OCI-LY1 (cell line): ENCODE measurements around the gene KIAA0232.
A peak's percentile ranks its signal among the peaks of the same experiment; 100 is the strongest.

Source experiments
- H2AFZ ChIP-seq: fragments of 200-600 bp; sonication (generic), shearing (Covaris generic); 2 replicates; pipeline ENCODE4 v1.6.0; 2014; ENCODE audit warnings: antibody characterized with exemption, mild to moderate bottlenecking, low read length
- H3F3A ChIP-seq: fragments of 200-600 bp; sonication (generic), shearing (Covaris generic); 2 replicates; pipeline ENCODE4 v1.6.0; 2014; ENCODE audit warnings: mild to moderate bottlenecking, antibody characterized with exemption, low read length, moderate library complexity; ENCODE audit not compliant: insufficient read depth
- H3K27ac ChIP-seq: fragments of 200-600 bp; sonication (generic); 2 replicates; pipeline ENCODE4 v1.5.1; 2014; ENCODE audit warnings: low read length, mixed run types, mild to moderate bottlenecking, low read depth; ENCODE audit not compliant: poor library complexity, severe bottlenecking
- H3K27me3 ChIP-seq: fragments of 200-600 bp; sonication (generic); 2 replicates; pipeline ENCODE4 v1.6.0; 2014; ENCODE audit warnings: antibody characterized with exemption, mild to moderate bottlenecking, low read length, moderate library complexity; ENCODE audit not compliant: insufficient read depth
- H3K36me3 ChIP-seq: fragments of 200-600 bp; sonication (generic); 2 replicates; pipeline ENCODE4 v1.6.1; 2014; ENCODE audit warnings: mild to moderate bottlenecking, antibody characterized with exemption, low read length, moderate library complexity, mixed read lengths; ENCODE audit not compliant: insufficient read depth
- H3K4me1 ChIP-seq: fragments of 200-600 bp; sonication (generic); 2 replicates; pipeline ENCODE4 v1.5.1; 2014; ENCODE audit warnings: mild to moderate bottlenecking, low read length, moderate library complexity; ENCODE audit not compliant: insufficient read depth, severe bottlenecking
- H3K4me2 ChIP-seq: fragments of 200-600 bp; sonication (generic), shearing (Covaris generic); 2 replicates; pipeline ENCODE4 v1.6.1; 2014; ENCODE audit warnings: low read length
- H3K4me3 ChIP-seq: fragments of 200-600 bp; sonication (generic); 2 replicates; pipeline ENCODE4 v1.5.1; 2014; ENCODE audit warnings: low read length, low read depth, mild to moderate bottlenecking, mixed read lengths; ENCODE audit not compliant: poor library complexity, severe bottlenecking
- H3K79me2 ChIP-seq: fragments of 200-600 bp; shearing (Covaris generic); 2 replicates; pipeline ENCODE4 v1.6.1; 2016; ENCODE audit warnings: mixed run types, low read length, mixed read lengths; ENCODE audit not compliant: insufficient read depth
- H3K9ac ChIP-seq: fragments of 200-600 bp; sonication (generic), shearing (Covaris generic); 2 replicates; pipeline ENCODE4 v1.6.1; 2014; ENCODE audit warnings: mild to moderate bottlenecking, low read length, mixed read lengths
- H3K9me2 ChIP-seq: fragments of 200-600 bp; sonication (generic), shearing (Covaris generic); 2 replicates; pipeline ENCODE4 v1.6.1; 2014; ENCODE audit warnings: low read depth, mild to moderate bottlenecking, low read length, mixed read lengths
- H3K9me3 ChIP-seq: fragments of 200-600 bp; shearing (Covaris generic); 2 replicates; pipeline ENCODE4 v1.6.1; 2014; ENCODE audit warnings: low read length, mixed read lengths
- H4K20me1 ChIP-seq: fragments of 200-600 bp; sonication (generic), shearing (Covaris generic); 2 replicates; pipeline ENCODE4 v1.6.0; 2016; ENCODE audit warnings: mild to moderate bottlenecking, low read length; ENCODE audit not compliant: insufficient read depth
- EZH2 ChIP-seq: fragments of 200-600 bp; sonication (generic), shearing (Covaris generic); IDR thresholded peaks from 2 replicates; pipeline ENCODE4 v1.8.0; 2017; ENCODE audit warnings: borderline replicate concordance, mixed run types, mild to moderate bottlenecking, antibody characterized with exemption, low read length, moderate library complexity, mixed read lengths
- TF ChIP-seq, protein P1 (sequence below): fragments of 200-600 bp; sonication (generic), shearing (Covaris generic); IDR thresholded peaks from 2 replicates; pipeline ENCODE4 v1.5.1; 2017; ENCODE audit warnings: mild to moderate bottlenecking, antibody characterized with exemption, low read length, moderate library complexity, mixed read lengths

KIAA0232 gene

DNA sequence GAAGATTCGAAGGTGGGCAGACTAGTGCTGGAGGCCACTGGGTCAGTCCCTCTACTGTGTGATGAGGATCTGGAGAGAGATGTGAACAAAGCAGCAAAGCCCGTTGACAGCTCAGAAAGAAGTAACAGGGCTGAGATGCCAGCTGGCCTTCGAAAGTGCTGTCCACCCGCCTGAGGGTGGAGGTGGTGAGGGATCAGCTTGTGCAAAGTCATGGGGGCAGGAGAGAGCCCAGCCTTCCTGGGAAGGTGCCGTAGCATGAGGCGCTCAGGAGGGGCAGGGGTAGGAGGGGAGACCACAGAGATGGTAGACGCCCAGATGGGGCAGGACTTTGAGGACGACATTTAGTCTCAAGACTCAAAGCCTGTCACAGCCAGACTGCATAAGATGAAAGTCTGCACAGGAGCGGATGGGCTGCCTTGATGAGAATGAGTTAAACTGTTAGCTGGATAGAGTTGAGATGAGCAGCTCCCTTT, 146.8 kb downstream of the KIAA0232 start:
- no peaks in the 10 kb centered on the region for H4K20me1 ChIP-seq
- TF ChIP-seq, protein P1, sequence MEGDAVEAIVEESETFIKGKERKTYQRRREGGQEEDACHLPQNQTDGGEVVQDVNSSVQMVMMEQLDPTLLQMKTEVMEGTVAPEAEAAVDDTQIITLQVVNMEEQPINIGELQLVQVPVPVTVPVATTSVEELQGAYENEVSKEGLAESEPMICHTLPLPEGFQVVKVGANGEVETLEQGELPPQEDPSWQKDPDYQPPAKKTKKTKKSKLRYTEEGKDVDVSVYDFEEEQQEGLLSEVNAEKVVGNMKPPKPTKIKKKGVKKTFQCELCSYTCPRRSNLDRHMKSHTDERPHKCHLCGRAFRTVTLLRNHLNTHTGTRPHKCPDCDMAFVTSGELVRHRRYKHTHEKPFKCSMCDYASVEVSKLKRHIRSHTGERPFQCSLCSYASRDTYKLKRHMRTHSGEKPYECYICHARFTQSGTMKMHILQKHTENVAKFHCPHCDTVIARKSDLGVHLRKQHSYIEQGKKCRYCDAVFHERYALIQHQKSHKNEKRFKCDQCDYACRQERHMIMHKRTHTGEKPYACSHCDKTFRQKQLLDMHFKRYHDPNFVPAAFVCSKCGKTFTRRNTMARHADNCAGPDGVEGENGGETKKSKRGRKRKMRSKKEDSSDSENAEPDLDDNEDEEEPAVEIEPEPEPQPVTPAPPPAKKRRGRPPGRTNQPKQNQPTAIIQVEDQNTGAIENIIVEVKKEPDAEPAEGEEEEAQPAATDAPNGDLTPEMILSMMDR, result no peak
- no peak for TF ChIP-seq EZH2
- H3K9me2 ChIP-seq, result no peaks in the 10 kb centered on the region
- H3K27me3 ChIP-seq, result no peaks in the 10 kb centered on the region
- H3K9ac ChIP-seq, result no peak overlapping the region
- peaks cover 4% of the 10 kb centered on the region for H3K36me3 ChIP-seq
- H3F3A ChIP-seq, result no peaks in the 10 kb centered on the region
- H3K9me3 ChIP-seq, result no peaks in the 10 kb centered on the region
- no peak overlapping the region for H3K4me3 ChIP-seq
- H3K79me2 ChIP-seq, result no peaks in the 10 kb centered on the region
- no peak overlapping the region for H3K27ac ChIP-seq
- H2AFZ ChIP-seq, result no peak overlapping the region
- H3K4me1 ChIP-seq, result peaks cover 30% of the 10 kb centered on the region
- peak overlapping the region; percentile 29; the same call in 1 of the 2 replicates for H3K4me2 ChIP-seq

DNA sequence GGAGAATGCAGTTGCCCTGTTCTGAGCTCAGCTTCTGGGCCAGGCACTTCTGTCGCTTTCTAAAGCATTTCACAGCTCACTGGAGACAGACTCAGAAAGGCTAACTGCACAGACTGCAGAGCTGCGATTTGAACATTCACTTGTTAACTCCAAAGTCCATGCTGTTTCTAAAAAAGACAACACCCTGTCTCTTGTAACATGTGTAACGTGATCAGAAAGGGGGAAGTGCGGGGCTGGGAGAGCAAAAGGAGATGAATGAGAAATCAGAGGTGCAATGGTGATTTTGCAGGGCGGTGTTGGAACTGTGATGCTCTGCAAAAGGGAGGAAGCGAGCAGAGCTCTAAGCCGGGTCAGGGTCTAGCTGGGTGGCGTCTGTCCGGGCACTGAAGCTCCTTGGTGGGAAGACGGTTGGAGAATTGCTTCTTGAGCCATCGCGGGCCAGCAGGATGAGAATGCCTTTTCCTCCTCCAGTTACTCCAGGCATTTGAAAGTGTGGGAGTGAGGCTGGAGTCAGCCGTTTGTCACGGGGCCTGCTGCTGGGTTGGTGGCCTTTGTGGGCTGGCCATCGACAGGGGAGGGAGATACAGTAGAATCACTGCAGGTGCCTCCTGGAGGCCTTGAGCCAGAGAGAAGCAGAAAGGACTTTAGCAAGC, 147.4 kb downstream of the KIAA0232 start:
- H4K20me1 ChIP-seq, result no peaks in the 10 kb centered on the region
- H3K4me3 ChIP-seq, result no peak overlapping the region
- no peaks in the 10 kb centered on the region for H3F3A ChIP-seq
- no peaks in the 10 kb centered on the region for H3K9me3 ChIP-seq
- H3K9ac ChIP-seq, result no peak overlapping the region
- no peak for TF ChIP-seq EZH2
- TF ChIP-seq, protein P1, result no peak
- peaks cover 30% of the 10 kb centered on the region for H3K4me1 ChIP-seq
- no peaks in the 10 kb centered on the region; the same call in 1 of the 2 replicates for H3K36me3 ChIP-seq
- H3K27ac ChIP-seq, result no peak overlapping the region
- no peaks in the 10 kb centered on the region for H3K79me2 ChIP-seq
- H2AFZ ChIP-seq, result no peak overlapping the region
- H3K9me2 ChIP-seq, result no peaks in the 10 kb centered on the region
- no peaks in the 10 kb centered on the region for H3K27me3 ChIP-seq
- no peak overlapping the region; the same call in 1 of the 2 replicates for H3K4me2 ChIP-seq

DNA sequence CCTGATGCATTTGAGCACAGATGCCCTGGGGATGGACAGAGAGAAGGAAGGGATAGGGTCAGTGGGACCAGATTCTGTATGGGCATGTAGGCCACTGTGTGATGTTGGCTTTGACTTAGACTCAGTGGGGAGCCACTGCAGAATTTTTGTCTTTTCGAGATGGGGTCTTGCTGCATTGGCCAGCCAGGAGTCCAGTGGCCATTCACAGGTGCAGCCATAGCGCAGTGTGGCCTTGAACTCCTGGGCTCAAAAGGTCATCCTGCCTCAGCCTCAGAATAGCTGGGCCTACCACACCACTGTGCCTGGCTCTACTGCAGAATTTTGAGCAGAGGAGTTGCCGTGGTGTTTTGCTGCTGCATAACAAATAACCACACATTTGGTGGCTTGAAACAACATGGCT, 149.9 kb downstream of the KIAA0232 start:
- Histone ChIP-seq H3K9ac (no peak overlapping the region), H3K4me1 (peaks cover 19% of the 10 kb centered on the region), H4K20me1 (no peaks in the 10 kb centered on the region), H3F3A (no peaks in the 10 kb centered on the region), H3K4me2 (no peak overlapping the region), H3K9me3 (no peaks in the 10 kb centered on the region), H3K4me3 (no peak overlapping the region), H3K27ac (no peak overlapping the region), H3K79me2 (no peaks in the 10 kb centered on the region), H2AFZ (no peak overlapping the region), H3K36me3 (no peaks in the 10 kb centered on the region; the same call in 1 of the 2 replicates), H3K9me2 (no peaks in the 10 kb centered on the region), H3K27me3 (no peaks in the 10 kb centered on the region)
- no peak for TF ChIP-seq EZH2
- TF ChIP-seq, protein P1, result no peak
